Kidney (tissue), 14 donors: ENCODE measurements around the gene SCLT1. TPM values are rescaled to one million over a fixed set of nuclear protein-coding genes. Genes with fewer than 3 reads are reported as not detected.

Experiments used
- DNase-seq, 5 donors: peaks; one replicate each; pipeline ENCODE4 v3.0.0-alpha.2; 2013 to 2020
- FAIRE-seq: peaks from 2 replicates; lab custom pipeline; 2012; peaks lifted over from hg19 to GRCh38; lab: Jason Lieb, UNC
- H3K27ac ChIP-seq, 2 donors: one replicate each; pipeline ENCODE4 v1.7.0; 2013; ENCODE audit warnings: low read depth in 2 of 2, low read length in 2 of 2, inconsistent platforms in 1 of 2
- H3K27me3 ChIP-seq: one replicate; pipeline ENCODE4 v1.7.1; 2013; ENCODE audit warnings: low read length, inconsistent platforms; ENCODE audit not compliant: control insufficient read depth, insufficient read depth
- H3K36me3 ChIP-seq, 3 donors: one replicate each; pipeline versions ENCODE4 v1.7.0 to v1.7.1; 2013; ENCODE audit warnings: low read length in 3 of 3, control low read depth in 1 of 3, inconsistent platforms in 1 of 3; ENCODE audit not compliant: insufficient read depth in 3 of 3, control insufficient read depth in 2 of 3
- H3K4me1 ChIP-seq, 3 donors: one replicate each; pipeline versions ENCODE4 v1.7.0 to v1.7.1; 2013; ENCODE audit warnings: low read length in 3 of 3, inconsistent platforms in 1 of 3, low read depth in 1 of 3; ENCODE audit not compliant: control insufficient read depth in 2 of 3, insufficient read depth in 2 of 3
- H3K4me3 ChIP-seq, 3 donors: one replicate each; pipeline versions ENCODE4 v1.7.0 to v1.8.1; 2013; ENCODE audit warnings: low read length in 3 of 3, control low read depth in 1 of 3, inconsistent platforms in 1 of 3
- H3K9ac ChIP-seq, 3 donors: one replicate each; pipeline versions ENCODE4 v1.7.0 to v1.7.1; 2013; ENCODE audit warnings: low read length in 3 of 3, control low read depth in 1 of 3, inconsistent platforms in 1 of 3
- H3K9me3 ChIP-seq, 3 donors: one replicate each; pipeline versions ENCODE4 v1.7.0 to v1.7.1; 2013; ENCODE audit warnings: low read length in 3 of 3, control low read depth in 1 of 3, inconsistent platforms in 1 of 3; ENCODE audit not compliant: control insufficient read depth in 2 of 3, insufficient read depth in 1 of 3
- CTCF ChIP-seq: IDR thresholded peaks from 3 replicates; pipeline ENCODE4 v1.5.1; 2012; ENCODE audit warnings: mild to moderate bottlenecking, moderate library complexity, borderline replicate concordance; ENCODE audit not compliant: insufficient read depth; ENCODE audit errors: extremely low read depth
- intact Hi-C: fragments of 100-400 bp; cut with DNase I; formaldehyde crosslinking; loops from one replicate; pipeline ENCODE4 v1.11.1; 2022
- polyA plus RNA-seq: library from polyadenylated mRNA; stranded (reverse); fragments of 350-450 nt; fragmentation: Illumina TruSeq; extraction: RNeasy Lipid Tissue Mini Kit (QIAGEN cat#74804); gene quantifications from one replicate; pipeline ENCODE4 v1.2.3, GENCODE V29; 2014; ENCODE audit warnings: low read depth, low replicate concordance; ENCODE audit not compliant: insufficient read depth
- total RNA-seq: library from RNA; stranded (reverse); fragmentation: NEBNext Ultra II Directional; extraction: Animal tissue kit (Norgen Biotek cat#: 25700); gene quantifications from one replicate; pipeline ENCODE4 v1.2.1, GENCODE V29; 2021
- donor health status: control.
- donor health status: control.
- donor health status: control.
- donor health status: control.
- donor health status: control.
- donor health status: DM: yes; HTN: yes; CAD: no.
- donor health status: Normal renal cell carcinoma (clear cell type).

Gene SCLT1
- total and polyA plus RNA-seq, 2 donors from 2014 or later: 3.0 to 16.0 TPM

GRCh38 chr4:128844931-128845330 lies 248.4 kb downstream of the SCLT1 start:
- H3K27ac ChIP-seq: peak overlapping the region in 1 of 2 donors; percentile 44
- H3K36me3 ChIP-seq: peaks cover 5 to 51% (median 48%) of the 10 kb centered on the region in 3 donors
- FAIRE-seq (no peak), DNase-seq (peak in 1 of 5 donors; percentile 78)
- no peaks in the 10 kb centered on the region for H3K27me3 ChIP-seq
- no peak overlapping the region for H3K9ac ChIP-seq
- H3K4me1 ChIP-seq: peaks cover 0 to 18% (median 15%) of the 10 kb centered on the region in 3 donors
- no peak for TF ChIP-seq CTCF
- H3K9me3 ChIP-seq: no peaks in the 10 kb centered on the region
- intact Hi-C loops: no loop called here
- no peak overlapping the region for H3K4me3 ChIP-seq

- no peak for TF ChIP-seq CTCF
- Histone ChIP-seq H3K4me3 (no peak overlapping the region), H3K9ac (no peak overlapping the region), H3K27me3 (no peaks in the 10 kb centered on the region), H3K9me3 (no peaks in the 10 kb centered on the region), H3K27ac (no peak overlapping the region), H3K4me1 (peaks cover 0 to 22% (median 18%) of the 10 kb centered on the region in 3 donors), H3K36me3 (peaks cover 0 to 24% (median 21%) of the 10 kb centered on the region in 3 donors)
- no peak for DNase-seq
- no peak for FAIRE-seq
- intact Hi-C loops: no loop called here
Observed at GRCh38 chr4:128841402-128841801, 251.9 kb downstream of the SCLT1 start.

GRCh38 chr4:128840711-128841318 lies 252.5 kb downstream of the SCLT1 start:
- Histone ChIP-seq H3K36me3 (peaks cover 0 to 18% (median 16%) of the 10 kb centered on the region in 3 donors), H3K4me3 (no peak overlapping the region), H3K9ac (no peak overlapping the region), H3K9me3 (no peaks in the 10 kb centered on the region), H3K4me1 (peaks cover 0 to 22% (median 19%) of the 10 kb centered on the region in 3 donors), H3K27me3 (no peaks in the 10 kb centered on the region), H3K27ac (no peak overlapping the region)
- FAIRE-seq (no peak), DNase-seq (no peak)
- no peak for TF ChIP-seq CTCF
- intact Hi-C loops: no loop called here
